IPS DF 6.9 (cell line): ENCODE results near the gene GFI1.

Source experiments
- DNase-seq: peaks from one replicate; pipeline ENCODE4 v3.0.0-alpha.2; 2013; ENCODE audit warnings: low read depth, low spot score
- H3K27ac ChIP-seq: one replicate; pipeline ENCODE4 v1.5.1; 2013; ENCODE audit warnings: low read length, control low read depth
- H3K27me3 ChIP-seq: 2 replicates; pipeline ENCODE4 v1.6.1; 2013; ENCODE audit warnings: mild to moderate bottlenecking, low read length; ENCODE audit not compliant: control insufficient read depth, insufficient read depth
- H3K36me3 ChIP-seq: 2 replicates; pipeline ENCODE4 v1.6.1; 2013; ENCODE audit warnings: low read length; ENCODE audit not compliant: control insufficient read depth, insufficient read depth
- H3K4me1 ChIP-seq: 2 replicates; pipeline ENCODE4 v1.6.1; 2013; ENCODE audit warnings: low read length; ENCODE audit not compliant: control insufficient read depth, insufficient read depth
- H3K4me3 ChIP-seq: 2 replicates; pipeline ENCODE4 v1.5.1; 2013; ENCODE audit warnings: mild to moderate bottlenecking, low read length
- H3K9me3 ChIP-seq: 2 replicates; pipeline ENCODE4 v1.6.1; 2013; ENCODE audit warnings: low read length, inconsistent platforms; ENCODE audit not compliant: control insufficient read depth, insufficient read depth
- WGBS: extraction: QIAGEN DNeasy Blood & Tissue Kit; methylation state at CpG from one replicate; pipeline ENCODE4 v1.1.7; 2013; ENCODE audit warnings: mixed read lengths, missing lambda C conversion rate; ENCODE audit not compliant: insufficient read length, insufficient coverage; 5-methylcytosine and 5-hydroxymethylcytosine counted together

Gene GFI1

DNA sequence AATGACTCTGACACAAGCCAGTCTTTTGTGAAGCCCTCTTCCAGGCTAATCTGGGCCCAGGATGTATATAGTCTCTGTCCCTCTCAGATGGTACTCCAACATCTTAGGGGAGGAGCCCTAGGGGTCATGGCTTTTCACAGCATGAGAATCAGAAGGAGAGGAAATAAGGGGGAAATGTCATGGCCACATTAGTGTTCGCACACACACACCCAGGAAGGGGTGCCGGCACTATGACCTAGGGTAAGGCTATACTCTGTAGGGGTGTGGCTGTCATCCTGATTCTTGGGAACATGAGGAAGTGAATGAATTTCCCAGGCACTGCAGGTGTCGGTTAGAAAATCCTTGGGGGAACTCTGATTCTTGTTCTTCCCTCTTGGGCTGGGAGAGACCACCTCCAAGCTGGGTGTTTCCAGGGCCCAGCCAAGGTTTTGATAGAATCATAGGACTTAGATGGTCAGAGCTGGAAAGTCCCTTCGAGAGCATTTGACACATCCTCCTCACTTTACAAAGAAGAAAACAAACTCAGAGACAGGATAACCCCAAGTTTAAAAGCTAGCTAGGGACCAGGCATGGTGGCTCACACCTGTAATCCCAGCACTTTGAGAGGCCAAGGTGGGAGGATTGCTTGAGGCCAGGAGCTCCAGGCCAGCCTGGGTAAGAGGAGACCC is 22.0 kb downstream of the GFI1 start:
- H3K27ac ChIP-seq, result no peak overlapping the region
- DNase-seq, result no peak
- no peaks in the 10 kb centered on the region for H3K4me1 ChIP-seq
- no peak overlapping the region for H3K4me3 ChIP-seq
- no CpG with 5 or more reads among the region's 4 CpGs for WGBS
- H3K36me3 ChIP-seq, result no peaks in the 10 kb centered on the region
- H3K27me3 ChIP-seq, result no peaks in the 10 kb centered on the region
- H3K9me3 ChIP-seq, result no peaks in the 10 kb centered on the region

DNA sequence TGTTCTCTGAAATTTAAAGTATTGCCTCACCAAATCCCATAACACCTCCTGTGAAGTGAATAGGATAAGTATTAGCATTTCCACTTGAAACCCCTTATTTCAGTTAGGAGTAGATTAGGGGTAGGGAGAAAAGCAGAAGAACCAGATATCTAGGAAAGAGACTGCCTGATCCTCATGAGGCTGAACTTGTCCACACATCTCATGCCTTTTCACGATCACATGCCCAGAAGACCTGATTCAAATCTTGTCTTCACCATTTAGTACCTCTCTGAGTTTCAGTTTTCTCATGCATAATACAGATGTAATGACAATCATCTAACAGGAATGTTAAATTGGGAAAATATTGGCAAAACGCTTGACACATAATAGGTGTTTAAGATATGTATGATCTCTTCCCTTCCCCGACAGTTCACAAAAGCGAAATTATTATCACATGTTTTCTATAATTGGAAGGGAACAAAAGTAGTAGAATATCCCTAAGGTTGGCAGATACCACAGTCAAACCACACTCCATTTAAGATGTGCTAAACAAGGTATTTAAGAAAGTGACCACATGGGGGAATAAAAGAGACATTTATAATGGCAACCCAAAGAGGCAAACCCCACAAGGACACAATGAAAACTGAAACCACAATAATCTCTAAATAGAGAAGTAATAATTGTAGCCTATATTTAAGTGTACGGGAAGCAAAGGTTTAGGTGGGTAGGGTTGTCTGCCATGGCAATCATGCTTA is 25.2 kb downstream of the GFI1 start:
- H3K4me3 ChIP-seq, result no peak overlapping the region
- no peaks in the 10 kb centered on the region for H3K27me3 ChIP-seq
- H3K4me1 ChIP-seq, result no peaks in the 10 kb centered on the region
- H3K9me3 ChIP-seq, result no peaks in the 10 kb centered on the region
- H3K27ac ChIP-seq, result no peak overlapping the region
- WGBS, result no CpG with 5 or more reads among the region's 5 CpGs
- H3K36me3 ChIP-seq, result no peaks in the 10 kb centered on the region
- no peak for DNase-seq

DNA sequence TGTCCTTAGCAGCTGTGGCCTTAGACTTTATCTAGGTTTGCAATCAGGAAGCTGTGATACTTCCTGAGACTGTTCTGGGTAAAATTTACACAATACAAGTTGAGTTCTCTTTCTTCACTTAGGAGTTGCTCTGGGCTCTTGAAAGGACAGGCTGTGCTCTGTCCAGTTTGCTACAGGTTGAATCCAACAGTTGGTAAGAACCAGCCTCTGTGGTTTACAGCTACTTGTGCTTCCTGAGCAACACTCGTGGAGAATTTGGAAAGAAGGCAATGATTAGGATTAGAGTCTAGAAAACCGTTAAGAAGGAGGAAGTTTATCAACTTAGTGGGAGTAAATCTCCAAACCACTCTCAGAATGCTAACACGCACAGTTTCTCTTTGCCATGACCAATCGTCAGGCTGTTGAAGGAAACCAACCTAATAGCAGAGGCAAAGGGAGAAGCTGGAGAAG is 26.8 kb downstream of the GFI1 start:
- no peaks in the 10 kb centered on the region for H3K36me3 ChIP-seq
- no peaks in the 10 kb centered on the region for H3K9me3 ChIP-seq
- WGBS, result no CpG with 5 or more reads among the region's 4 CpGs
- no peak for DNase-seq
- H3K27me3 ChIP-seq, result no peaks in the 10 kb centered on the region
- no peak overlapping the region for H3K27ac ChIP-seq
- H3K4me3 ChIP-seq, result no peak overlapping the region
- no peaks in the 10 kb centered on the region for H3K4me1 ChIP-seq

DNA sequence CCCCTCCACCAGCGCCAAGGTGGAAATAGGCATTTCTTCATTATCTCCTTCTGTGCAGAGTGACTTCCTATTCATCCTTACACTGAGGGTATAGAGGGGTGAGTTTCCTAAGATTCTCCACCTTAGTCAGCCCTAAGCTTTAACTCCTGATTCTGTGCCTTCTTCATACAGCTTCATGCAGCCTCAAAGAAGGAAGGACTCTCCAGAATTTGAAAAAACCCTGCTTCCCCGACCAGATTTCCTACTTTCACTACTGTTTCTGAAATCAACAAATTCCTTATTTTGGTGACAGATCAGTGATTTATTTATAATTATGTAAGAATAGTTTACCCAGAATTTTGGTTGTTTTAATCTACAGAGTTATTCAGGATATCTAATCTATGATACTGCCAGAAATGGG is 28.6 kb downstream of the GFI1 start:
- no peaks in the 10 kb centered on the region for H3K9me3 ChIP-seq
- H3K4me3 ChIP-seq, result no peak overlapping the region
- H3K4me1 ChIP-seq, result no peaks in the 10 kb centered on the region
- no CpG with 5 or more reads among the region's 2 CpGs for WGBS
- no peak overlapping the region for H3K27ac ChIP-seq
- H3K36me3 ChIP-seq, result no peaks in the 10 kb centered on the region
- H3K27me3 ChIP-seq, result no peaks in the 10 kb centered on the region
- DNase-seq, result no peak

DNA sequence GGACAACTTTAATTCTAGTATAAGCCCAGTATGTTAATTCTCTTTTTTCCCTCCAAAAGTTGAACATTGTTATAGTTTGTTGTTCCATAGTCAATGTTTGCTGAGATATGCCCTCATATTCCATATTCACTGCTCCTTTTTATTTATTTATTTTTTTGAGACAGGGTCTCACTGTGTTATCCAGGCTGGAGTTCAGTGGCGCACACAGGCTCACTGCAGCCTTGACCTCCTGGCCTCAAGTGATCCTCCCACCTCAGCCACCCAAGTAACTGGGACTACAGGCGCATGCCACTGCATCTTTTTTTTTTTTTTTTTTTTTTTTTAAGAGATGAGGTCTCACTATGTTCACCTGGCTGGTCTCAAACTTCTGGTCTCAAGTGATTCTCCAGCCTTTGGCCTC is 38.7 kb downstream of the GFI1 start:
- Histone ChIP-seq H3K27ac (no peak overlapping the region), H3K27me3 (no peaks in the 10 kb centered on the region), H3K9me3 (no peaks in the 10 kb centered on the region), H3K4me3 (no peak overlapping the region), H3K36me3 (no peaks in the 10 kb centered on the region), H3K4me1 (no peaks in the 10 kb centered on the region)
- no CpG with 5 or more reads among the region's 2 CpGs for WGBS
- no peak for DNase-seq

DNA sequence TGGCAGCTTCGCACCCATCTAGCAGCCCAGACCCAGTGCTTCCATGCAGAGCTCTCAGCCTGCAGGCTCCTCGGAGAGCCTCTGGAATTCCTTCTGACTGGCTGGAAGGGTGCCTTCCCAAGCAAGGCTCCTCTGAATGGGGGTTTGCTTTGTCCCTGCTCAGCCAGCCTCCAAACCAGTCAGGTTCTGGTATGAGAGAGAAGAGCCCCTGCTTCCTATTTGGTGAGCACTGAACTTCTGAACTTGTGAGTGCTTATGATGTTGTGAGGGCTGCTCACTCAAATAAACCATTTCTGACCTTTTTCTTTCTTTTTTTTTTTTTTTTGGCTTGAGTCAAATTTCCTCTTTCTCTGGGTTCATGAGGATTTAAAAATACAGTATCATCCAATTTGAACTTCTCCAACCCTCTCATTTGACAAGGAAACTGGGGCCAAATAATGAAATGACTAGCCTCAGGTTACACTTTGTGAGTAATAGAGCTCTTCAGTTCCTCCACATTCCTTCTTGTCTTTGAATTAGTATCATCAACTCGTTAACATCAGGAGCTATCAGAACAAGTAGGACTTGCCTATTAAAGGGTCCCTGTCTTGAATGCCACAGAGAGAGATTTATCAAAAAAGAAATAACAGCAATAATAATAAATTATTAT is 39.6 kb downstream of the GFI1 start:
- Histone ChIP-seq H3K27ac (no peak overlapping the region), H3K4me1 (no peaks in the 10 kb centered on the region), H3K27me3 (no peaks in the 10 kb centered on the region), H3K4me3 (no peak overlapping the region), H3K36me3 (no peaks in the 10 kb centered on the region), H3K9me3 (no peaks in the 10 kb centered on the region)
- no CpG with 5 or more reads among the region's 3 CpGs for WGBS
- DNase-seq, result no peak

DNA sequence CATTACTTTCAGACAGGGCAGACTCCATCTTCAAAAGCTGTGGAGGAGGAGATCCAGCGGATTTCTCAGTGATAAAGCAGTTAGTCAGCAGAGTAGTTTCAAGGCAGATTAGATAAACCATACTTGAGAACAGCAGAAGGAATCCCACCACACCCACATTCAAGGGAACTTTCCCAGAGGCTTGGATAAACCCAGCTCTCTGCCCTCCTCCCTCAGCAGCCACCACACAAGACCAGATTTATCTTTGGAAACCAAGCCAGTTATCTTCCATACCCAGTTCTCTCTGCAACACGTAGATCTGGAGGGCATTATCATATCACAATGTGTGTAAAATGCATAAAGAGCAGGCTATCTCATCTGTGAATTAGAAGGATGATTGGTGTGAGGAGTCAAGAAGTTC is 40.2 kb downstream of the GFI1 start:
- H3K36me3 ChIP-seq, result no peaks in the 10 kb centered on the region
- no peaks in the 10 kb centered on the region for H3K9me3 ChIP-seq
- no peaks in the 10 kb centered on the region for H3K27me3 ChIP-seq
- WGBS, result no CpG with 5 or more reads among the region's 2 CpGs
- DNase-seq, result no peak
- H3K4me1 ChIP-seq, result peaks cover 2% of the 10 kb centered on the region; the same call in 1 of the 2 replicates
- H3K27ac ChIP-seq, result no peak overlapping the region
- no peak overlapping the region for H3K4me3 ChIP-seq

DNA sequence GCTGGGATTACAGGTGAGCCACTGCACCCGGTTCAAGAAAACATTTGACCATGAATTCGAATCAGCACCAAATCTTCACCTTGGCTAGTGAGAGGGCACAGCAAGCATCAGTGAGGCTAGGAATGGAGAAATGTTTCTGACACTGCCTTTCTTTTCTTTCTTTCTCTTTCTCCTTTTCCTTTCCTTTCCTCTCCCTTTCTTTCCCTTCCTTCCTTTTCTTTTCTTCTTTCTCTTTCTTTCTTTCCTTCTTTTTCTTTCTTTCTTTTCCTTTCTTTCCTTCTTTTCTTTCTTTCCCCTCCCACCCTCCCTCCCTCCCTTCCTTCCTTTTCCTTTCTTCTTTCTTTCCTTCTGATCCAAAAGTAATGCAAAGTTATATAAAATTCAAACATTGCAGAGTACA is 40.9 kb downstream of the GFI1 start:
- Histone ChIP-seq H3K27me3 (no peaks in the 10 kb centered on the region), H3K4me3 (no peak overlapping the region), H3K27ac (no peak overlapping the region), H3K9me3 (no peaks in the 10 kb centered on the region), H3K4me1 (peaks cover 2% of the 10 kb centered on the region; the same call in 1 of the 2 replicates), H3K36me3 (no peaks in the 10 kb centered on the region)
- DNase-seq, result no peak
- WGBS, result no CpG with 5 or more reads among the region's 2 CpGs

DNA sequence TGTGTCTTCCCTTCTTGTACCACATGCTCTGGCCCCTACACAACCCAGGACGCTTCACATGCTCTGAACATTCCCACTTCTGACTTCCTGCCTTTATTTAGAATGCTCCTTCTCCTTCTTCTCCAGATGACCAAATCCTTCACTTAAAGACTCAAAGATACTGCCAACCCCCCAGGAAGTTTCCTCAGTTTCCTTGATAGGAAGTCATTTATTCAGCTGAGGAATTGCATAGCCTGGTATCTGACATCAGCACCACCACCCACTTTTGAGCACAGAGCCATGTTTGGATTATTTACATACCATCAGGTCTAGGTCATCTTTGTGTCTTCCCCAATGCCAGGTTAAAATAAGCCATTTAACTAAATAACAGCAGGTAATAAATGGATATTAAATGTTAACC is 42.4 kb downstream of the GFI1 start:
- Histone ChIP-seq H3K9me3 (no peaks in the 10 kb centered on the region), H3K27me3 (no peaks in the 10 kb centered on the region), H3K4me3 (no peak overlapping the region), H3K36me3 (no peaks in the 10 kb centered on the region), H3K4me1 (peaks cover 2% of the 10 kb centered on the region; the same call in 1 of the 2 replicates), H3K27ac (no peak overlapping the region)
- WGBS, result no CpG with 5 or more reads among the region's 1 CpG
- no peak for DNase-seq

DNA sequence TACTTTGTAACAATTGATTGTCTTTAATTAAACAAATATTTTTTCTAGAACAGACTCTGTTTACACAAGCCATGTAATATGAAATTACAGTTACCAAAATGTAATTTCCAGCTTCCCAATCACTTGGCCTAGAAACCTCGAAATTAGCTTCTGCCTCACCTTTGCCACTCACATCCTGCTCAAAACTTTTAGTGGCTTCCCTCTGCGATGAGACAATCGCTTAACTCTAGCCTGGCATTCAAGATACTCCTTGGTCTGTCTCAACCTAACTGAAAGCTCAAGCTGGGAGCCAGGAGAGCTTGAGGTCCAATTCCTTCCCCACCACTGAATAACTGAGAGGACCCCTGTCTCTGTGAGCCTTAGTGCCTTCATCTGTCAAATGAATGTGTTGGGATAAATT is 42.8 kb downstream of the GFI1 start:
- H3K27me3 ChIP-seq, result no peaks in the 10 kb centered on the region
- WGBS, result no CpG with 5 or more reads among the region's 3 CpGs
- no peaks in the 10 kb centered on the region for H3K9me3 ChIP-seq
- DNase-seq, result no peak
- H3K4me1 ChIP-seq, result peaks cover 2% of the 10 kb centered on the region; the same call in 1 of the 2 replicates
- no peak overlapping the region for H3K4me3 ChIP-seq
- H3K27ac ChIP-seq, result no peak overlapping the region
- H3K36me3 ChIP-seq, result no peaks in the 10 kb centered on the region
